Stimulated activated naive CD8-positive, alpha-beta T cell treated with anti-CD3 and anti-CD28 coated beads, Interleukin-15, Interleukin-2, amounts not matched to agents 100 U/mL and 50 U/mL, for 24 hours (primary cell): Measurements from ENCODE around the gene NISCH.

ENCODE experiments used
- ATAC-seq: fragments of 150-1000 bp; cut with Tn5 transposase; one replicate; pipeline ENCODE4 v1.10.0; 2021
- DNase-seq: peaks from one replicate; pipeline ENCODE4 v3.0.0; 2021

The NISCH gene

GRCh38 chr3:52435246-52436101 is 19.9 kb upstream of the NISCH start:
- ATAC-seq = no peak
- no peak for DNase-seq

GRCh38 chr3:52436500-52437149 is 18.8 kb upstream of the NISCH start:
- DNase-seq (no peak), ATAC-seq (no peak)

- DNase-seq = no peak
- ATAC-seq = no peak
These were observed 17.9 kb upstream of the NISCH start for GRCh38 chr3:52437326-52438103.

- ATAC-seq = no peak
- no peak for DNase-seq
These were observed 17.4 kb upstream of the NISCH start for GRCh38 chr3:52438104-52438376.

GRCh38 chr3:52438579-52439425 is 16.6 kb upstream of the NISCH start:
- DNase-seq = no peak
- ATAC-seq = no peak

GRCh38 chr3:52439426-52440248 is 15.8 kb upstream of the NISCH start:
- DNase-seq (no peak), ATAC-seq (no peak)

- no peak for DNase-seq
- no peak for ATAC-seq
These were observed 15.2 kb upstream of the NISCH start for GRCh38 chr3:52440249-52440551.

GRCh38 chr3:52440671-52441070 is 14.7 kb upstream of the NISCH start:
- no peak for ATAC-seq
- DNase-seq = no peak

- ATAC-seq = no peak
- no peak for DNase-seq
These were observed 14.2 kb upstream of the NISCH start for GRCh38 chr3:52441091-52441771.

GRCh38 chr3:52441772-52442332 is 13.6 kb upstream of the NISCH start:
- ATAC-seq = no peak
- DNase-seq = no peak

- DNase-seq (no peak), ATAC-seq (no peak)
These were observed 12.8 kb upstream of the NISCH start for GRCh38 chr3:52442409-52443267.

GRCh38 chr3:52443268-52443610 is 12.2 kb upstream of the NISCH start:
- ATAC-seq (no peak), DNase-seq (no peak)

GRCh38 chr3:52443791-52444687 is 11.4 kb upstream of the NISCH start:
- no peak for DNase-seq
- no peak for ATAC-seq

- DNase-seq = peak; percentile 80
- ATAC-seq = peak; percentile 95
These were observed 10.3 kb upstream of the NISCH start, which contains the start of gene SEMA3G for GRCh38 chr3:52444860-52445793. Gene SEMA3G (minus strand): TSS chr3:52445103. CDS start chr3:52445027, 76 bp downstream.

GRCh38 chr3:52446042-52446441 is 9.4 kb upstream of the NISCH start:
- ATAC-seq = no peak
- DNase-seq = no peak

- ATAC-seq (peak; percentile 60), DNase-seq (peak; percentile 81)
These were observed 8.5 kb upstream of the NISCH start for GRCh38 chr3:52446631-52447511.
